Activated T-cell treated with anti-CD3 and anti-CD28 coated beads, Interleukin-2, amount 50 U/mL, for 24 hours (primary cell): ENCODE measurements around the gene TMPRSS5.
"Not testable (repeated sequence)": the region's sequence is repeated elsewhere in the genome, so short reads cannot be mapped to it uniquely, and the experiment has no call there.

Experiments used
- DNase-seq: peaks from one replicate; pipeline ENCODE4 v3.0.0-alpha.2; 2020
- H3K27ac Mint-ChIP-seq: 2 replicates; pipeline ENCODE4 v1.8.0; 2020; ENCODE audit warnings: mild to moderate bottlenecking, mixed read lengths
- H3K27me3 Mint-ChIP-seq: 2 replicates; pipeline ENCODE4 v1.8.0; 2020; ENCODE audit warnings: mixed read lengths
- H3K36me3 Mint-ChIP-seq: 2 replicates; pipeline ENCODE4 v1.8.0; 2020; ENCODE audit warnings: low read depth, mixed read lengths
- H3K4me1 Mint-ChIP-seq: 2 replicates; pipeline ENCODE4 v1.8.0; 2020; ENCODE audit warnings: low read depth, mixed read lengths
- H3K4me3 Mint-ChIP-seq: 2 replicates; pipeline ENCODE4 v1.8.0; 2020; ENCODE audit warnings: mild to moderate bottlenecking, moderate library complexity, mixed read lengths
- H3K9me3 Mint-ChIP-seq: 2 replicates; pipeline ENCODE4 v1.8.0; 2020; ENCODE audit warnings: mixed read lengths

The TMPRSS5 gene

DNA sequence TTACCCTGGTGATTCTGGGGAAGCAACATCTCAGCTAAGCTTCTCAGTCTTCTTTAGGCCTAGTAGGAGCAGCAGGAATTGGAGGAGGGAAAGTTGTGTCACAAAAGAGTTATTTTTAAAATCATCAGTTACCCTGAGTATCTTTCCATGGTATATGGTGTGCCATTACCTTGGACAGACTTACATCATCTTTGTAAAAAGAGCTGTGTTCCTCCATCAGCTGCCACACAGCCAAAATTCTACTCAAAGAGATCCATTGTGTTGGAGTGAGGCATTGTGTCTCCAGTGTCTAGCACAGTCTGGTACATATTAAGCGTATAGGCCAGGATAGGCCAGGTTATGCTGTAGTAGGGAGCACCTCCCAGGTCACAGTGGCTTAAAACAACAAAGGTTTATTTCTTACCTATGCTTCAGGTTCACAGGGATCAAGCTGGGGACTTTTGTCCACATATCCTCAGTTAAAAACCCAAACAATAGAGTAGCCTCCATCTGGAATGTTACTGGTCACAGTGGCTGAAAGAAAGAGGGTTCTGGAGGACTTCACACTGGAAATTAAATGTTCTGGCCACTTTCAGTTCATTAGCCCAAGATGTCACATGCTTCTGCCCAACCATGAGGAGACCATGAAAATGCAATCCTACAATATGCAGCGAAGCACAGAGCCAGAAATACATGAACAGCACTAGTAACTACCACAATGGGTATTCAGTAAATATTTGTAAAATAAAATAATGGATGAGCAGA lies 9.9 kb upstream of the TMPRSS5 start:
- Mint-ChIP-seq H3K36me3 (peaks cover 58% of the 10 kb centered on the region), H3K27ac (no peak overlapping the region), H3K9me3 (peaks cover 2% of the 10 kb centered on the region), H3K4me3 (no peak overlapping the region), H3K27me3 (no peaks in the 10 kb centered on the region), H3K4me1 (no peaks in the 10 kb centered on the region)
- DNase-seq, result no peak

DNA sequence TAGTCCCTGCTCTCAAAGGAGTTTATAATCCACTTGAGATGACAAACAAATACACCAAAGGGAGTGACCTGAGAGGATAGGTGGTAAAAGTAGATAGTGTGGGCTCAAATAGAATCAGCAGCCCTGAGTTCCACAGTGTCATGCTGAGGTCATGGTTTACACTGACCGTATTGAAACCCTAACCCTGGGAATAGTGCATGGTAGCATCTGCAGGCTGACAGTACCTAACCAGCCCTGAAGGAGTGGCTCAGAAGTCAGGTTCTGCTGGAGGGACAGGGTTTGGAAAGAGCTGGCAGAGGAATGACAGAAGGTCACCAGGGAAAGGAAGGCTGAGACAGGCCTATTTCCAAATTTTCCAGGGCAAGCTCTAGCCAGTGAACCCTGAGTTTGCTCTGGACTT lies 9.2 kb upstream of the TMPRSS5 start:
- Mint-ChIP-seq H3K36me3 (peaks cover 52% of the 10 kb centered on the region), H3K9me3 (peaks cover 2% of the 10 kb centered on the region), H3K4me3 (no peak overlapping the region), H3K27ac (no peak overlapping the region), H3K27me3 (no peaks in the 10 kb centered on the region), H3K4me1 (no peaks in the 10 kb centered on the region)
- no peak for DNase-seq

DNA sequence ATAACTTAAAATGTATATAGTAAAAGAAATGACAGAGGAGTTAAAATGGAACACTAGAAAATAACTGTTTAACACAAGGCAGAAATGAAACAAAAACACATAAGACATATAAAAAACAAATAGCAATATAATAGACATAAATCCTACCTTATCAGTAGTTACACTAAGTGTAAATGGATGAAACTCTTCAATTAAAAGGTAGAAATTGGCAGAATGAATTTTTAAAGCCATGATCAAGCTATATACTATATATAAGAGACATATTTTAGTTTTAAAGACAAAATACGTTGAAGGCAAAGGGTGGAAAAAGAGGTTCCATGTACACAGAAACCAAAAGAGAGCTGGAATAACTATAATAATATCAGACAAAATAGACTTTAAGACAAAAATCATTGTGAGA lies 4.9 kb upstream of the TMPRSS5 start:
- no peak overlapping the region for H3K4me3 Mint-ChIP-seq
- peaks cover 44% of the 10 kb centered on the region for H3K36me3 Mint-ChIP-seq
- no peak overlapping the region for H3K27ac Mint-ChIP-seq
- H3K4me1 Mint-ChIP-seq, result no peaks in the 10 kb centered on the region
- DNase-seq, result no peak
- H3K27me3 Mint-ChIP-seq, result no peaks in the 10 kb centered on the region
- peaks cover 20% of the 10 kb centered on the region for H3K9me3 Mint-ChIP-seq

- not testable (repeated sequence) for H3K27me3 Mint-ChIP-seq, H3K4me1 Mint-ChIP-seq, DNase-seq, H3K27ac Mint-ChIP-seq, H3K4me3 Mint-ChIP-seq, H3K9me3 Mint-ChIP-seq
- peaks cover 12% of the 10 kb centered on the region for H3K36me3 Mint-ChIP-seq
Observed at GRCh38 chr11:113703551-113703950, 2.6 kb downstream of the TMPRSS5 start.

DNA sequence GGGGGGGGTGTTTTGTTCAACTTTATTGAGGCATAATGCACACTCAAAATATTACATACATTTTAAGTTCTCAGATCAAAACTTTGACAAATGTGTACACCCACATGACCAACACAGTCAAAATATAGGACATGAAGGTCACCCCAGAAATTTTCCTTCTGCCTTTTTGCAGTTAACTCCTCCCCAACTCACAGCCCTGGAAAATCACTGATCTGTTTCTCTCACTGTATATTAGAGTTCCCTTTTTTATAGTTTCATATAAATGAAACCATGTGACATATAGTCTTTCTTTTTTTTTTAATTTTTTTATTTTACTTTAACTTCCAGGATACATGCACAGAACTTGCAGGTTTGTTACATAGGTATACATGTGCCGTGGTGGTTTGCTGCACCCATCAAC lies 4.6 kb downstream of the TMPRSS5 start:
- no peaks in the 10 kb centered on the region for H3K4me1 Mint-ChIP-seq
- no peak overlapping the region for H3K27ac Mint-ChIP-seq
- H3K4me3 Mint-ChIP-seq, result no peak overlapping the region
- peaks cover 3% of the 10 kb centered on the region for H3K36me3 Mint-ChIP-seq
- no peaks in the 10 kb centered on the region for H3K27me3 Mint-ChIP-seq
- no peak for DNase-seq
- no peaks in the 10 kb centered on the region for H3K9me3 Mint-ChIP-seq

GRCh38 chr11:113698515-113698914 lies 7.6 kb downstream of the TMPRSS5 start:
- Mint-ChIP-seq H3K27ac (no peak overlapping the region), H3K4me3 (no peak overlapping the region), H3K36me3 (no peaks in the 10 kb centered on the region), H3K27me3 (no peaks in the 10 kb centered on the region), H3K4me1 (no peaks in the 10 kb centered on the region), H3K9me3 (no peaks in the 10 kb centered on the region)
- DNase-seq, result no peak

GRCh38 chr11:113697756-113698407 lies 8.2 kb downstream of the TMPRSS5 start:
- no peak for DNase-seq
- Mint-ChIP-seq H3K36me3 (no peaks in the 10 kb centered on the region), H3K4me3 (no peak overlapping the region), H3K27ac (no peak overlapping the region), H3K27me3 (no peaks in the 10 kb centered on the region), H3K9me3 (no peaks in the 10 kb centered on the region), H3K4me1 (no peaks in the 10 kb centered on the region)

DNA sequence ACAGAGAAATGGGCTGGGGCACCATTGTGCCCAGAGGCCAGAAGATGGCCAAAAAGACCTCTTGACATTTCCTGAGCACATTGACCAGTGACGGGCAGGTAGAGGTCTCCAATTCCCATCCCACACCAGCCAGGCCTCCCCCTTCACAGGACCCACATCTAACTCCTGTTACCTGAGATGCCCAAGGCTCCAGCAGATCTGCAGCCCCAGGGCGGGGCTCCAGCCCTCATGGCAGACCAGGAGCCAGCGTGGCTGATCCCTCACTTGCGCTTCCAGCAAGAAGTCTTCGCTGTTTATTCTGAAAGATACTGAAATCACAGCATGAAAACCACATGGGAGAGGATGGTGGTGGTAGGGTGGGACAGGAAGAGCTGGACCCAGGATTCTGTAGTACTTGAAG lies 9.0 kb downstream of the TMPRSS5 start:
- Mint-ChIP-seq H3K36me3 (no peaks in the 10 kb centered on the region), H3K4me1 (no peaks in the 10 kb centered on the region), H3K4me3 (no peak overlapping the region), H3K27ac (no peak overlapping the region), H3K27me3 (no peaks in the 10 kb centered on the region), H3K9me3 (no peaks in the 10 kb centered on the region)
- no peak for DNase-seq

GRCh38 chr11:113695207-113695606 lies 10.9 kb downstream of the TMPRSS5 start:
- DNase-seq, result no peak
- Mint-ChIP-seq H3K27me3 (no peaks in the 10 kb centered on the region), H3K4me3 (no peak overlapping the region), H3K4me1 (no peaks in the 10 kb centered on the region), H3K9me3 (no peaks in the 10 kb centered on the region), H3K27ac (no peak overlapping the region), H3K36me3 (no peaks in the 10 kb centered on the region)

GRCh38 chr11:113694390-113694789 lies 11.7 kb downstream of the TMPRSS5 start:
- Mint-ChIP-seq H3K27me3 (no peaks in the 10 kb centered on the region), H3K4me1 (no peaks in the 10 kb centered on the region), H3K27ac (no peak overlapping the region), H3K4me3 (no peak overlapping the region), H3K36me3 (no peaks in the 10 kb centered on the region), H3K9me3 (no peaks in the 10 kb centered on the region)
- no peak for DNase-seq

- H3K9me3 Mint-ChIP-seq, result no peaks in the 10 kb centered on the region
- DNase-seq, result no peak
- no peaks in the 10 kb centered on the region for H3K4me1 Mint-ChIP-seq
- H3K27me3 Mint-ChIP-seq, result no peaks in the 10 kb centered on the region
- no peak overlapping the region for H3K4me3 Mint-ChIP-seq
- no peaks in the 10 kb centered on the region for H3K36me3 Mint-ChIP-seq
- no peak overlapping the region for H3K27ac Mint-ChIP-seq
Observed at GRCh38 chr11:113693030-113693429, 13.1 kb downstream of the TMPRSS5 start.

DNA sequence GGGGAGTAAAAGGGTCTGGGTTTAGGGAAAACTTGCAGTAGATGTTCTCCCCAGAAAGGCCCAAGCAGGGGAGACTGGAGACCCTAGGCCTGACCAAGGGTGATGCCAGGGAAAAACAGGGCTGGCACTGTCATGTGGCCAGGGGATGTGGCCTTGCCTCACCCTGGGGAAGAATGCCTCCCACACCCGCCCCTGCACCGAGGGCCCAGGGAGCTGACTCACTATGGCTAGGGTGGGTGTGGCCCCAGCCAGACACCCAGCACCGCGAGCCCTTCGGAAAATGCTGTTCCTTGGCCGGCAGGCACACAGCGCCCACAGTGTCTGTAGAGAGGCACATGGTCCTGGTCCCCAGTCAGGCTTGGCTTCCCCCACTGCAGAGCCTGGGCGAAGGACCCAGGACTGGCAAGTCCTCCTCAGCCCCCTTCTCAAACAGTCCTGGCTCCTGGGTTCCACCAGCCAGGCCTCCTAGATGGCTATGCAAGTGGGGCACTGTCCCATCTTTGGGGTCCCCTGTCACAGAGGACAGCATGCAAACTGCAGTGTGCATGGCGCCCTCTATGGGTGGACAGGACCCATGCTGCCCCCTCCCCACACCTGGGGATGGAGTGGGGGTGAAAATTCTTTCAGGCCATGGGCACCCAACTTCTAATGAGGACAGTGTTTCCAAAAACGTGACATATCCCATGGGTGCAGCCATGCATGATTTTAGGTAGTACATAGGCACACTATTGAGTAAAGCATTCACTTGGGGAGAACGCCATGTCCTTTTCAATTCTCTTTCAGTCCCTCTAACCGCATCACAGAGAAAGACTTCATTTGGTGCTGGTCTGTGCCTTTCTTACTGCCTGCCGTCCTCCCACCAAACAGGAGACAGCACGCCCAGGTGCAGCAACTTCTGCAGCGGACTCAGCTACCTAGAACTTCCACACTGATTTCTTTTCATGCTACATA lies 15.2 kb downstream of the TMPRSS5 start:
- Mint-ChIP-seq H3K27ac (no peak overlapping the region), H3K9me3 (no peaks in the 10 kb centered on the region), H3K36me3 (no peaks in the 10 kb centered on the region), H3K4me3 (no peak overlapping the region), H3K27me3 (no peaks in the 10 kb centered on the region), H3K4me1 (no peaks in the 10 kb centered on the region)
- no peak for DNase-seq

GRCh38 chr11:113689768-113690618 lies 16.1 kb downstream of the TMPRSS5 start:
- Mint-ChIP-seq H3K4me1 (no peaks in the 10 kb centered on the region), H3K27ac (no peak overlapping the region), H3K4me3 (no peak overlapping the region), H3K27me3 (no peaks in the 10 kb centered on the region), H3K9me3 (no peaks in the 10 kb centered on the region), H3K36me3 (no peaks in the 10 kb centered on the region)
- no peak for DNase-seq
